Suppressor macrophage treated with lipopolysaccharide for 4 hours (primary cell): ENCODE measurements around the gene KIF3C.
"Not testable (repeated sequence)": the region's sequence is repeated elsewhere in the genome, so short reads cannot be mapped to it uniquely, and the experiment has no call there.

Experiments used
- DNase-seq: peaks from one replicate; pipeline ENCODE4 v3.0.0-alpha.2; 2020

Gene KIF3C

DNA sequence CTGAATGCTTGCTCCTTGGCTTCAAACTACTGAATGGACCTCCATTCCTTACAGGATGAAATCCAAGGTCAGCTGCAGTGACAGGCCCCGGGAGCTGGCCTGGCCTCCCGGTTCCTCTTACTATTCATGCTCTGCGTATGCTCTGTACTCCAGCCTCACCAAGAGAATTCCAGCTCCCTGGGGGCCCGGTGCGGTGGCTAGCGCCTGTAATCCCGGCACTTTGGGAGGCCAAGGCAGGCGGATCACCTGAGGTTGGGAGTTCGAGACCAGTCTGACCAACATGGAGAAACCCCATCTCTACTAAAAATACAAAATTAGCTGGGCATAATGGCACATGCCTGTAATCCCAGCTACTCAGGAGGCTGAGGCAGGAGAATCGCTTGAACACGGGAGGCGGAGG is 23.7 kb downstream of the KIF3C start:
- not testable (repeated sequence) for DNase-seq

DNA sequence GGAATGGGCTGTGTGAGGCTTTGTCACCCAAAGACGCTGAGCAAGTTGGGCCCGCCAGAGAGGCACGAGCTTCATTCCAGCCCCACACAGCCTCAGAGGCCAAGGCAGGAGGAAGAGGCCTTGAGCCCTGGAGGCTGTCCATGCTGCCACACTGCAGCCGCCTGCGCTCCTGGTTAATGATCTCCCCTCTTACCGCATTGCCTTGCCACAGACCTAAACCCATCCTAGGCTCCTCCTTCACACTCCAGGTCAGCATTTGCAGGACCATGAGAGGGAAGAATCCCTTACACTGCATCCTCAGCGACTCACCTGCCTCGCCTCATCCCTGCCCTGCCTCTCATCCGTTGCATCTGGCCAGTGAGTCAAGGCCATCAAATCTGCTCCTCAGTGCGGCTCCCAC is 24.6 kb downstream of the KIF3C start:
- no peak for DNase-seq

DNA sequence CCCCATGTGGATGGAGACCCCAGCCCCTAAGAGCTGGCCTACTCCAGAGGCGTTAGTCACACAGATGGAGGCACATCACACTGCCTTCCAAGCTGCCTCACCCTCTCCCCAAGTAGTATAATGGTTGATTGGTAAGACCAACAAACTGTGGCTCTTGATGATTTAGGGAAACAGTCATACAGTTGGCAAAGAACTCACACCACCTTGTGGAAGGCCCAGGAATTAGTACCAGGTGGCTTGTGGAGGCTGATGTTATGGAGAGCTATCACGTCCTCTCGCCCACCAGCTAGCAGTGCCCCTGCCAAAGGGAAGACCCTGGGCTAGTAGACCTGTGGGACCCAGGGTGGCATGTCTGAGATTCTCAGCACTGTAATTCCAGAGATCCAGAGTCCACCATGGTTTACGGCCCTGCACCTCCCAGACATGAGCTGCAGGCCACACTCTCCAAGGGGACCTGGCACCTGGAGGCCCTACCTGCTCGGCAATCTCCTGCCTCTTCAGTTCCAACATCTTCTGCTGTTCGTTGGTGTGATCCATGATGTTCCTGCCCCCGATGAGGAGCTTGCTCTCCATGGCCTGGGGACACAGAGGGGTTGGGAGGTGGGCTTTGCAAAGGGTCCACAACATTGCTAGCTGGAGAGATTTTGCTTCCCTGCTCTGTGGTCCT is 26.3 kb downstream of the KIF3C start:
- no peak for DNase-seq

DNA sequence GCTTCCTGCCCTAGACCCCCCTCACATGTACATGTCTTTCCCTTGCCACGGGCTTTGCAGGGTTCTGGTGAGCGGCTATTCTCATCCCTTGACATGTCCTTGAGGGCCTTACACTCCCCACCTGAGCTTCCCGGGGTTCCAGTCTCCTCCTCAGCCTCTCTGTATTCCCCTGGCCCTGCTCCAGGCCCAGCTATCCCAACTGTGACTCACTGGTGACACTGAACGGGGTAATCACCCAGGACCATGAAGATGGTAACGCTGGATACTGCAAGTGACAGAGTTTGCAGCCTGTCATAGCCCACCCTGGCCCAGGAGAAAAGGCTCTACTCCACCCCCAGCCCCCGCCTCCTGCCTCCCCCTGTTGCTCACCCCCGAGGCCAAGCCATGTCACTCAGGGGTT is 27.3 kb downstream of the KIF3C start:
- no peak for DNase-seq

DNA sequence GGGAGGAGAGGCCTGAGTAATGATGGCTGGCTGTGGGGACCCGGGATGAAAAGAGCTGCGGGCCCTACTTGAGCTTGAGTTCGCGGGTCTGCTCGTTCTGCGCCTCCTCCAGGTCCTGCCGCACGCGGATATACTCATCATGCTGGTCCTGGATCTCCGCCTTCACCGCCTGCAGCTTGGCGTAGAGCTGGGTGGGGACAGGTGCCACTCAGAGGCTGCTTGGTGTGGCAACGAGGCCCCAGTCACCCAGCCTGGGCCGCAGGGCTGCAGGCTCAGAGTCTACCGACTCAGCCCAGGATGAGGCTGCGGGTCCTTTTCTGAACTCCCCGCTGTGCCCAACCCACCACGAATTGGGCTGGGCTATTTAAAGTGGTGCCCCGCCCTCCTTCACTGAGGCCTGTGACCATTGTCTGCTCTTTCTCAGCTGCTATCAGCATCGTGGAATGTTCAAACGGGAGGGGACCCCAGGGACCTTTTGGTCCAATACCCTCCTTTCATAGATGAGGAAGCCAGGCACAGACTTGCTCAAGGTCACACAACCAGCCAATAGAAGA is 28.0 kb downstream of the KIF3C start:
- DNase-seq: no peak

DNA sequence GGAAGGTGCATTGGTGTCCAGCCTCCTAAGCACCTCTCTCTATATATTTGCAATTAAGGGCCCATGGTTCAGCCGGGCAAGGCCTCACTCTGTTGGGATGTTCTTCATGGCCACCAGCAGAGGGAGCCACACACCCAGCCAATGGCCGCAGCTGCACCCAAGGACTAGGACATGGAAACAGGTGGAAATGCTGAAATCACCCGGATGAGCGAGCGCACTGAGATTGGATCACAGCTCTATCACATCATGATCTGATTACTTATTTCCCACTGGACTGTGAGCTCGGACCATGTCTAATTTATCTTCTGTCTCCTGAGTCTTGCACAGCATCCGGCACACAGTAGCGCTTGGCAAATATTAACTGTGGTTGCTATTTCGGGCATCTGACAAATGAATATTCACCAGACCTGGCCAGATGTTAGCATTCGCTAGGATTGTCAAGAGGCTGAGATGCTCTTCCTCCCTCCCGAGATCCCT is 31.2 kb downstream of the KIF3C start:
- DNase-seq: peak; percentile 86

DNA sequence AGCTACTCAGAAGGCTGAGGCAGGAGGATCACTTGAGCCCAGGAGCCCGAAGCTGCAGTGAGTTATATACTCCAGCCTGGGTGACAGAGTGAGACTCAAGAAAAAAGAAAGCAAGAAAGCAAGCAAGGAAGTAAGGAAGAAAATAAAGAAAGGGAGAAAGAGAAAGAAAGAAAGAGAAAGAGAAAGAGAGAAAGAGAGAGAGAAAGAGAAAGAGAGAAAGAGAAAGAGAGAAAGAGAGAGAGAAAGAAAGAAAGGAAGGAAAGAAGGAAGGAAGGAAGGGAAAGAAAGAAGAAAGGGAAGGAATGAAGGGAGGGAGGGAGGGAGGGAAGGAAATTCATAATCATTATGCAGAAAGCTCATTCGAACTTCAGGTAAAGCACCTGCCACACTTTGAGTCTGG is 33.9 kb downstream of the KIF3C start:
- no peak for DNase-seq

DNA sequence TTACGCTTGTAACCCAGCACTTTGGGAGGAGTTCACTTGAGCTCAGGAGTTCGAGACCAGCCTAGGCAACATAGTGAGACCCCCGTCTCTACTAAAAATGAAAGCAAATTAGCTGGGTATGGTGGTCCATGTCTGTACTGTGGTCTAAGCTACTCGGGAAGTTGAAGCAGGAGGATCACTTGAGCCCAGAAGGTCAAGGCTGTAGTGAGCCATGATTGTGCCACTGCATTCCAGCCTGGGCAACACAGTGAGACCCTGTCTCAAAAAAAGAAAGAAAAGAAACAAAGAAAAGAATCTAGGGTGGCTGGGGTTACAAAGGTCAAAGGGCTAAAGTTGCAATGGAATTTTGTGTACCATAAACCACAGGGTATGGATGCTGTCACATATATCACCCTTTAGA is 41.3 kb downstream of the KIF3C start:
- no peak for DNase-seq

DNA sequence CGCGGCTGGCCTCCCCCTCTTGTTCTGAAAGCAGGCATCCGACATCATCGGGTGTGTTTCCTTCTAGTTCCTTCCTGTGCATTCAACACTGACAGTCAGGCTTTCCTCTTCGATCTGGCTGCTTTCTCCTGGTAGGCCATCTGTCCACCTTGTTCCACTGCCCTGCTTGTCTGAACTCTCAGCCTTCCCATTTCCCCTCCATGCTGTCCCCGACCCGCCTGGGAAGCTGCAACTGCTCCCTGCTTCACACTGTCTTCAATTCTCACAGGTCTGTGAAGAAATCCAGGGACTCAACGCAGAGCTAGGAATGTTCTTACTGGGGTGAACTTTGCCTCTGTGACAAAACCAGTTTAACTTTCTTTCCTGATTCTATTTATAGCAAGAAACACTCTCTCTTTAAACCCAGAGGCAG is 43.0 kb downstream of the KIF3C start:
- DNase-seq: no peak

DNA sequence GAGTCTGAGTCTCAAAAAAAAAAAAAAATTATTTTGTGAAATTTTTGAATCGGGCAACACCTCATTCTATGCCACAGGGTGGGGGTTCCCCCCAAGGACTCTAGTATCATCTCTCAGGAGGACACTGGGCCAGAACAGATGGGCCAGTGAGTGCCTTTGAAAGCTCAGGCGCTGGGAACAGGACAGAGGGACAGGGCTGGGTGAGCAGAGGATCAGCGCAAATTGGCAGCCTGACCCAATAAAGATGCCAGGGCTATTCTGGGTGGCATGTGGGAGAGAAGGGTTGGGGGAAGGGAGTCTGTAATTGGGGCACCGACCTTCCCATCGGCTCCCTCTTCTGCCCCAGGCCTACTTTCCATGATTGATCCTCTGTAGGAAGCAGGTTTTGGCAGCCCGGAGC is 44.0 kb downstream of the KIF3C start:
- no peak for DNase-seq

DNA sequence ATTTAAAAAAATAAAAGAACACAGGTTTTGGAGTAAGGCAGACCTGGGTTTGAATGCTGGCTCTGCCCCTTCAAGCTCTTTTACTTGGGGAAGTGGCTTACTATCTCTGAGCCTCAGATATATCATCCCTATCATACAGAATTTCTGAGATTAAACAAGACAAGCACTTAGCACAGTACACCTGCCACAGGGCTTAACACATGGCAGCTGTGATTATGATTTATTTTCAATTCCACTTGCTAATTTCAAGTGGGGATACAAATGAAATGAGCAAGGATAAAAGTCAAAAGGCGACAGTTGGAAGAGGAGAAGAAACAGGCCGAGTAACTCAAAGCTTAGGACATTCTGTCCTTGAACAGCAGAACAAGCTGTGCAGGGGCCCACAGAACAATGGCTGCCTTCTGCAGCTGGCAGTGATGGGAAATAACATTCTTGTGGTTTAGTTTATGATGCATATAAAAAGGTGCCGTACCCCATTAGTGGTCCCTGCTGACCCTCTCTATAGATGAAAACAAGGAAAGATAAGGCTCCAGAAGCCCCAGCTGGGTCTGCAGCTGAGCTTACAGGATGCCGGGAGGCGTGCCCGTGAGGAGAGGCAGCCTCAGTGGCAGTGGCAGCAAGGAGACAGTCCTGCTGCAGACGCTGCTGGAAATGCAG is 45.3 kb downstream of the KIF3C start:
- DNase-seq: no peak

DNA sequence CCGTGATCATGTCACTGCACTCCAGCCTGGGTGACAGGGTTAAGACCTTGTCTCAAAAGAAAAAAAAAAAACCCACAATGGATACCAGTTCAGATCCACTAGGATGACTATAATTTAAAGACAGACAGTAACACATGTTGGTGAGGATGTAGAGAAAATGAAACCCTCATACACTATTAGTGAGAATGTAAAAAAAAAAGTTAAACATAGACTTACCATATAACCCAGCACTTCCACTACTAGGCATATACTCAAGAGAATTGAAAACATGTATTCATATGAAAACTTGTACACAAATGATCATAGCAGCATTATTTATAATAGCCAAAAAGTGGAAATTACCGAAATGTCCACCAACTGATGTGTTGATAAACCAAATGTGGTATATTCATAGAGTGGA is 48.7 kb downstream of the KIF3C start:
- DNase-seq: no peak

DNA sequence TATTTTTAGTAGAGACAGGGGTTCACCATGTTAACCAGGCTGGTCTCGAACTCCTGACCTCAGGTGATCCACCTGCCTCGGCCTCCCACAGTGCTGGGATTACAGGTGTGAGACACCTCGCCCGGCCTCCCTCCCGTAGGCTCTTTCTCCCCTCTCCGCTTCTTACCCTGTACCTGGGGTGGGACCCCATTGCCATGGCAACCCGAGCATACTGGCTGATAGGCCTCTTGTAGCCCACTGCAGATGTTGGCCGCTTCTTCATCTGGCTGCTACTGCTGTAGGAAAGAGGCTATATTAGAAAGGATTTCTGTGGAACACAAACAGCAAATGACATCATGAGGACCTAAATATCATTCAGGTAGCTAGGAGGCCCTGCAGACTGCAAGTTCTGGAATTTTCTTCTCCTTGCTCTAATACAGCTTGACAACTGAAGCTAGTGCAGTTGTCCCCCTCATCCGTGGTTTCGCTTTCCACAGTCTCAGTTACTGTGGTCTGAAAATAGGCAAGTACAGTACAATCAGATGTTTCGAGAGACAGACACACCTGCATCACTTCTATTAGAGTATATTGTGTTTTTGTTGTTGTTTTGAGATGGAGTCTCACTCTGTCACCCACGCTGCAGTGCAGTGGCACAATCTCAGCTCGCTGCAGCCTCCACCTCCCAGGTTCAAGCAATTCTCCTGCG is 52.4 kb downstream of the KIF3C start:
- DNase-seq: no peak

DNA sequence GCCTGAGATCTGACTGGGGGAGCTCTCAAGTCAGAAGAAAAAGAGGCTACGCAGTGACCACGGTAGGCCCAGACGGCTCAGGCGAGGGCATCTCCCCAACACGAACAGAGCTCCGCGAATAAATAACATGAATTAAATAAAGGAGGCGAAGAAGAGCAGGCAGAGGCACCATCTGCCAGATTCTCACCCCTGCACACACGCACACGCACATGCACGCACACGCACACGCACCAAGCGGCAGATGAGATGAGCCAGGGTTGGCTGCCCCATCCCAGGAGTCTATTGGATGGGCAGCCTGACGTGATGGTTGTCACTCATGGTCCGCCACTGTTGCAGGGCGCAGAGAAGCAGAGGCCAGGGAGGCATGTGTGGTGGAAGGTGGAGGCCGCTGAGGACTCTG is 53.6 kb downstream of the KIF3C start:
- no peak for DNase-seq

DNA sequence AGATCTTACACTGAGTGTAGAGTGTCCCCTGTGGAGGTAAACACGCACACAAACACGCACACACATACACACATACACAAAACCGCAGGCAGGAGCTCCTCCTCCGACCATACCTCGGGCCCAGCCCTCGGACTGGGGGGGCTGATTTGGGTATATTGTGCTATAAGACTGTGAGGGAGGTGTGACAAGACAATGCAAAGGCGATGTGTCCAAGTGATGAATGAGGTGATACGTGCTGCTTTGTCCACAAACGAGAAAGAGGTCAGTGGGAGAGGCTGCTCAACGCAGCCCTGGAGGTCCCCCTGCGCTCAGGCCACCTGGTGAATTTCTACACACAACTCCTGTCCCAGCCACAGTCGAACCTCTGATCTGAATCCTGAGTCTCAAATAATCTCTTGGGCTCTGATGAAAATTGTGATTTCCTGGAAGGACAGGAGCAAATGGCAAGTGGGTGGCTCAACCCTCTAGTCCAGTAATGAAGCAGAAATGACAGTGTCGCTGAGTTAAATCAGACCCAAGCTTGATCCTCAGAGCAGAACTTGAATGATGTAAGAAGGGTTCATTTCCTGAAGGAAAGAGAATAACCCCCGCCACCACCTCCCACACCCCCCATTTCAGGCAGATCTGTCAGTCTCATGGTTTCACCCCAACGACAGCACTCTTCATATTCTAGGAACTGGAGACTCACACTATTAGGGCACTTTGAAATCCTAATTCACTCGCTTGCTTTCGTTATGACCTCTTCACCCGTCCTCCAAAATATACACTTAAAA is 55.1 kb downstream of the KIF3C start:
- peak; percentile 32 for DNase-seq

DNA sequence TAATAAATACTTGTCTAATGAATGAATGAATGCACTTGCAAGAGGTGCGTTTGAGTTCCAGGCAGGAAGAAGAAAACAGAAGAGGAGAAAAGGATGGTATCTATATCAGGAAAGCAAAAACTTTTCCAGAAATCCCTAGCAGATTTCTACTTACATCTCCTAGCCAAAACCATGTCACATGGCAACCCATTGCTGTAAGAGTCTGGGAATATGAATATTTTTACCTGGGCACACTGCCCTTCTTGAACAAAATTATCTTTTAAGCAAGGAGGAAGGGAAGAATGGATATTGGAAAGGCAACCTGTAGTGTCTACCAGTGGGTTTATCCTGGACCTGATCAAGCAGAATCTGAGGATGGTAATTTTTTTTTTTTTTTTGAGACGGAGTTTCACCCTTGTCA is 59.8 kb downstream of the KIF3C start:
- DNase-seq: no peak

DNA sequence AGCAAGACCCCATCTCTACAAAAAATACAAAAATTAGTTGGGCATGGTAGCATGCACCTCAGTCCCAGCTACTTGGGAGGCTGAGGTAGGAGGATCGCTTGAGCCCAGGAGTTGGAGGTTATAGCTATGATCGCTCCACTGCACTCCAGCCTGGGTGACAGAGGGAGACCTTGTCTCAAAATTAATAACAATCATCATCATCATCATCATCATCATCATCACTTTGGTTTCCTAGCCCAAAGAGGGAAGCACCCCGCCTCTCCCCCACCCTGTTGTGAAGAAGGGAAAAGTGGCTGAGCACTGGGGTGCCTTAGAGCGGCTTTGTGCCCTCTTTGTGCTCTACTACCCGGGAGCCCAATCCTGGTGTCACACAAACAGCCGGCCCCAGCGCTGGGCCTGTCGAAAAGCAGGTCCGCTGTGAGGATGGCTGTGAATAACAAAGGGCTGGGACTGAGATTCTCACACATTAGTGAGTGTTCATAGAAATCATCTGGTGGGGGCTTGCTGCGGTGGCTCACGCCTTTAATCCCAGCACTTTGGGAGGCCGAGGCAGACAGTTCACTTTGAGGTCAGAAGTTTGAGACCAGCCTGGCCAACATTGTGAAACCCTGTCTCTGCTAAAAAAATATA is 61.4 kb downstream of the KIF3C start:
- DNase-seq: no peak

DNA sequence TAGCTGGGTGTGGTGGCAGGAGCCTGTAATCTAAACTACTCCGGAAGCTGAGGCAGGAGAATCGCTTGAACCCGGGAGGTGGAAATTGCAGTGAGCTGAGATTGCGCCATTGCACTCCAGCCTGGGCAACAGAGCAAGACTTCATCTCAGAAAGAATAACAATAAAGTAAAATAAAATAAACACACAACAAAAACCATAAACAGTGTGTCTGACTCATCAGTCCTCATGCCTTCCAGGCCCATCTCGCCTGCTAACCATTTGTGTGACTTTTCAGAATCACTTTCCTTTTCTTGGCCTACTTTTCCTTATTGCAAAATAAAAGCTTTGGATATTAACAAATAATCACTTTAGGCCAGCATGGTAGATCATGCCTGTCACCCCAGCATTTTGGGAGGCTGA is 62.0 kb downstream of the KIF3C start:
- peak; percentile 44 for DNase-seq

DNA sequence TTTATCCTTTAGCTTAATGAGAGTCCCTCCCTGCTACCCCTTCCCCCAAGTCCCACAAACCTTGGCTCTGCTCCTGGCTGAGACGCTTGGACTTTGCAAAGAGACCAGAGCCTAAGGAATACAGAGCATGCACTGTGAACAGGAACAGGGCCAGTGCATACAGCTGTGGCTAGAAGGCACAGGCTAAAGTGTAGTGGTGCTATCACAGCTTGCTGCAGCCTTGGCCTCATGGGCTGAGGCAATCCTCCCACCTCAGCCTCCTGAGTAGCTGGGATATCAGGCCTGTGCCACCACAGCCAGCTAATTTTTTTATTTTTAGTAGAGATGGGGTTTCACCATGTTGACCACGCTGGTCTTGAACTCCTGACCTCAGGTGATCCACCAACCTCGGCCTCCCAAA is 64.5 kb downstream of the KIF3C start:
- DNase-seq: no peak

DNA sequence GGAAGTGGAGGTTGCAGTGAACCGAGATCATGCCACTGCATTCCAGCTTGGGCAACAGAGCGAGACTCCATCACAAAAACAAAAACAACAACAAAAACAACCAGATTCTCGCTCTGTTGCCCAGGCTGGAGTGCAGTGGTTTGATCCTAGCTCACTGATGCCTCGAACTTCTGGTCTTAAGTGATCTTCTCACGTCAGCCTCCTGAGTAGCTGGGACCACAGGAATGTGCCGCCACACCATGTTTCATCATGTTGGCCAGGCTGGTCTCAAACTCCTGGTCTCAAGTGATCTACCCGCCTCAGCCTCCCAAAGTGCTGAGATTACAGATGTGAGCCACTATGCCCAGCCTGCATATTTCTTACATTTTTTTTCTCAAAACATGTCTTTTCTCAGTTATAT is 64.9 kb downstream of the KIF3C start:
- DNase-seq: not testable (repeated sequence)

DNA sequence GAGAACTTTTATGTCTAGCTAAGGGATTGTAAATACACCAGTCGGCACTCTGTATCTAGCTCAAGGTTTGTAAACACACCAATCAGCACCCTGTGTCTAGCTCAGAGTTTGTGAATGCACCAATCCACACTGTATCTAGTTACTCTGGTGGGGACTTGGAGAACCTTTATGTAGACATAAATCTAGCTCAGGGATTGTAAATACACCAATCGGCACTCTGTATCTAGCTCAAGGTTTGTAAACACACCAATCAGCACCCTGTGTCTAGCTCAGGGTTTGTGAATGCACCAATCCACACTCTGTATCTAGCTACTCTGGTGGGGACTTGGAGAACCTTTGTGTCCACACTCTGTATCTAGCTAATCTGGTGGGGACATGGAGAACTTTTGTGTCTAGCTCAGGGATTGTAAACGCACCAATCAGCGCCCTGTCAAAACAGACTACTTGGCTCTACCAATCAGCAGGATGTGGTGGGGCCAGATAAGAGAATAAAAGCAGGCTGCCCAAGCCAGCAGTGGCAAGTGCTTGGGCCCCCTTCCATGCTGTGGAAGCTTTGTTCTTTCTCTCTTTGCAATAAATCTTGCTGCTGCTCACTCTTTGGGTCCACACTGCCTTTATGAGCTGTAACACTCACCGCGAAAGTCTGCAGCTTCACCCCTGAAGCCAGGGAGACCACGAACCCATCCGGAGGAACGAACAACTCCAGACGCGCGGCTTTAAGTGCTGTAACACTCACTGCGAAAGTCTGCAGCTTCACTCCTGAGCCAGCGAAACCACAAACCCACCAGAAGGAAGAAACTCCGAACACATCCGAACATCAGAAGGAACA is 66.1 kb downstream of the KIF3C start:
- not testable (repeated sequence) for DNase-seq

DNA sequence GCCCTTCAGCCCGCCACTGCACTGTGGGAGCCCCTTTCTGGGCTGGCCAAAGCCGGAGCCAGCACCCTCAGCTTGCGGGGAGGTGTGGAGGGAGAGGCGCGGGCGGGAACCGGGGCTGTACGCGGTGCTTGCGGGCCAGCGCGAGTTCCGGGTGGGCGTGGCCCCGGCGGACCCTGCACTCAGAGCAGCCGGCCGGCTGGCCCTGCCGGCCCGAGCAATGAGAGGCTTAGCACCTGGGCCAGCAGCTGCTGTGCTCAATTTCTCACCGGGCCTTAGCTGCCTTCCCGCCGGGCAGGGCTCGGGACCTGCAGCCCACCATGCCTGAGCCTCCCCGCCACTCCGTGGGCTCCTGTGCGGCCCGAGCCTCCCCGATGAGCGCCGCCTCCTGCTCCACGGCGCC is 66.9 kb downstream of the KIF3C start:
- DNase-seq: not testable (repeated sequence)
